Left ventricle myocardium inferior (tissue), 1 donor: ENCODE measurements around the gene LDLRAD3. TPM values are rescaled to one million over a fixed set of nuclear protein-coding genes. Genes with fewer than 3 reads are reported as not detected.

Experiments
- DNase-seq: peaks from one replicate; pipeline ENCODE4 v3.0.0-alpha.2; 2020
- H3K27ac ChIP-seq: fragments of 200-600 bp; replicated peaks from 2 replicates; pipeline ENCODE4 v1.8.0; 2021
- H3K27me3 ChIP-seq: fragments of 200-600 bp; 2 replicates; pipeline ENCODE4 v1.8.0; 2021; ENCODE audit warnings: low read depth
- H3K36me3 ChIP-seq: fragments of 200-600 bp; 2 replicates; pipeline ENCODE4 v1.8.0; 2021
- H3K4me1 ChIP-seq: fragments of 200-600 bp; 2 replicates; pipeline ENCODE4 v1.8.0; 2021
- H3K4me3 ChIP-seq: fragments of 200-600 bp; 2 replicates; pipeline ENCODE4 v1.8.0; 2021; ENCODE audit warnings: mild to moderate bottlenecking, moderate library complexity
- H3K9me3 ChIP-seq: fragments of 200-600 bp; replicated peaks from 2 replicates; pipeline ENCODE4 v1.8.0; 2021
- CTCF ChIP-seq: fragments of 200-600 bp; IDR thresholded peaks from 2 replicates; pipeline ENCODE4 v1.8.0; 2021; ENCODE audit warnings: antibody characterized with exemption, mild to moderate bottlenecking, borderline replicate concordance
- intact Hi-C: fragments of 100-400 bp; cut with micrococcal nuclease; formaldehyde crosslinking; loops from one replicate; pipeline ENCODE4 v1.11.0; 2022
- total RNA-seq: library from RNA; stranded (reverse); fragmentation: NEBNext Ultra II Directional; extraction: Animal tissue kit (Norgen Biotek cat#: 25700); gene quantifications from one replicate; pipeline ENCODE4 v1.2.1, GENCODE V29; 2021
- donor health status: DM: no; HTN: yes; CAD: no; lungs with severe emphysema.

The LDLRAD3 gene
- total RNA-seq, 1 donor from 2014 or later, result 1.0 TPM

GRCh38 chr11:35974882-35975589, 31.2 kb downstream of the LDLRAD3 start:
- H3K9me3 ChIP-seq, result peaks cover 18% of the 10 kb centered on the region
- H3K4me3 ChIP-seq, result no peak overlapping the region
- TF ChIP-seq CTCF, result no peak
- intact Hi-C loops, result no loop called here
- no peak overlapping the region for H3K27ac ChIP-seq
- H3K4me1 ChIP-seq, result peaks cover 5% of the 10 kb centered on the region
- H3K36me3 ChIP-seq, result no peaks in the 10 kb centered on the region
- no peaks in the 10 kb centered on the region for H3K27me3 ChIP-seq
- no peak for DNase-seq

- Histone ChIP-seq H3K27me3 (no peaks in the 10 kb centered on the region), H3K4me3 (no peak overlapping the region), H3K4me1 (peaks cover 8% of the 10 kb centered on the region), H3K36me3 (no peaks in the 10 kb centered on the region), H3K9me3 (peaks cover 18% of the 10 kb centered on the region), H3K27ac (no peak overlapping the region)
- intact Hi-C loops, result no loop called here
- no peak for DNase-seq
- TF ChIP-seq CTCF, result no peak
Observed at GRCh38 chr11:35976434-35976833, 32.6 kb downstream of the LDLRAD3 start.

GRCh38 chr11:35978183-35978582, 34.3 kb downstream of the LDLRAD3 start:
- H3K27ac ChIP-seq, result no peak overlapping the region

GRCh38 chr11:35978891-35979290, 35.0 kb downstream of the LDLRAD3 start:
- H3K27ac ChIP-seq, result no peak overlapping the region
- TF ChIP-seq CTCF, result no peak
- no peak for DNase-seq

More at GRCh38 chr11:35978183-35978582, 34.3 kb downstream of the LDLRAD3 start:
- H3K36me3 ChIP-seq, result no peaks in the 10 kb centered on the region
- DNase-seq, result no peak
- TF ChIP-seq CTCF, result no peak
- H3K4me1 ChIP-seq, result peaks cover 12% of the 10 kb centered on the region
- H3K9me3 ChIP-seq, result peaks cover 18% of the 10 kb centered on the region
- intact Hi-C loops, result no loop called here
- H3K4me3 ChIP-seq, result no peak overlapping the region
- H3K27me3 ChIP-seq, result no peaks in the 10 kb centered on the region

GRCh38 chr11:35980686-35981390, 37.0 kb downstream of the LDLRAD3 start:
- DNase-seq, result no peak
- H3K36me3 ChIP-seq, result no peaks in the 10 kb centered on the region
- peak overlapping the region; percentile 63 for H3K27ac ChIP-seq
- no peak overlapping the region for H3K4me3 ChIP-seq
- H3K27me3 ChIP-seq, result no peaks in the 10 kb centered on the region
- H3K9me3 ChIP-seq, result no peaks in the 10 kb centered on the region
- H3K4me1 ChIP-seq, result peaks cover 7% of the 10 kb centered on the region
- TF ChIP-seq CTCF, result no peak
- intact Hi-C loops, result no loop called here

More at GRCh38 chr11:35978891-35979290, 35.0 kb downstream of the LDLRAD3 start:
- H3K36me3 ChIP-seq, result no peaks in the 10 kb centered on the region
- intact Hi-C loops, result no loop called here
- H3K4me3 ChIP-seq, result no peak overlapping the region
- H3K27me3 ChIP-seq, result no peaks in the 10 kb centered on the region
- H3K4me1 ChIP-seq, result peaks cover 12% of the 10 kb centered on the region
- H3K9me3 ChIP-seq, result peaks cover 11% of the 10 kb centered on the region
